Activated CD8-positive, alpha-beta memory T cell treated with anti-CD3 and anti-CD28 coated beads, Interleukin-2, amount 50 U/mL, for 4 hours (primary cell): ENCODE data around the gene PDE6A.
"Not testable (repeated sequence)": the region's sequence is repeated elsewhere in the genome, so short reads cannot be mapped to it uniquely, and the experiment has no call there.

ENCODE experiments used
- DNase-seq: peaks from one replicate; pipeline ENCODE4 v3.0.0-alpha.2; 2020

Gene PDE6A

DNA sequence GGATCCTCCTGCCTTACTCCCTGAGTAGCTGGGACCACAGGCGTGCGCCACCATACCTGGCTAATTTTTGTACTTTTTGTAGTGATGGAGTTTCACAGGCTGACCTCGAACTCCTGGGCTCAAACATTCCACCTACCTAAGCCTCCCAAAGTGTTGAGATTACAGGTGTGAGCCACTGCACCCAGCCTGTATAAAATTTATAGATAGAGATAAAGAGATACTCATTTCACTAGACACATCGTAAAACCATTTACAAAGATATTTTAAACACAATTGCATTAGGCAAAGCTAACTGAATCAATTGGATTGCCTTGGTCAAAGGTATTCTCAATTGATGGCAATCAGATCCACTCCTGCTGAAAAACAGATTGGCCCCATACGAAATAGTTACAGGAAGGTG is 52.0 kb downstream of the PDE6A start:
- DNase-seq, result no peak

- DNase-seq, result no peak
Observed at GRCh38 chr5:149888280-149888679, 56.3 kb downstream of the PDE6A start.

GRCh38 chr5:149887622-149888183 is 56.9 kb downstream of the PDE6A start:
- no peak for DNase-seq

- DNase-seq, result no peak
Observed at GRCh38 chr5:149886692-149887470, 57.7 kb downstream of the PDE6A start.

DNA sequence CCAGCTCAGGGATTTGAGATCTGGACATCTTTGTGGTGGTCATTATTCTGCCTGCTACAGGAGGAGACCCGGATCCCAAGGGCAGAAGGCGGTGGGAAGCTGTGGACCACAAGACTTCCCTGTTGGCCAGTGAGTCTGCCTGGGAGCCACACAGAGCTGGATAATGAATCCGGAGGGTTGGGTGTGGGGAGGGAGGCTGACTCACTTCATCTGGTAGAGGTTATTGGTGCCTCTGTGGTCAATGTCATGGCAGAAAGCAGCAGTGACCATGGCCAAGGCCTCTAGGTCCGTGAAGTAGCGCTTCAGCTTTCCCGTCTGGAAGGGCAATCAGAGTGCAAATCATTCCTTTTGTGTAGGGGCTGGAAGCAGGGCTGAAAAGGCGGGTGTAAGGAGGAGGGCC is 58.5 kb downstream of the PDE6A start:
- no peak for DNase-seq

GRCh38 chr5:149885513-149885912 is 59.1 kb downstream of the PDE6A start:
- DNase-seq, result no peak

DNA sequence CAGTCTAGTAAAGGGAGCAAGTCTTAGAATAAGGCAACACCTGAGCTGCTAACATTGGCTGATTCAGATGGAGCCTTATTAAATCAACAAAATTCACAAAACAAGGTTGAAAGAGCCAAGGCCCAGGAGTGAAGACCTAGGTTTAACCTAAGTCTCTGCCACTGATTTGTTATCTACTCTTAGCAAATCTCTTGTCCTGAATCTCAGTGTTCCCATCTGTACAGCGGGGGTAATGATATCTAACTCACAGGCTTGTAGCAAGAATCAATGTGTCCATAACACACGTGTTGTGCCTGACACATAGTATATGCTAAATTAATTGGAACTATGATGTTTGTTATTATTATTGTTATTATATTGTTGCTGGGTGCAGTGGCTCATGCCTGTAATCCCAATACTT is 61.0 kb downstream of the PDE6A start:
- DNase-seq, result no peak

DNA sequence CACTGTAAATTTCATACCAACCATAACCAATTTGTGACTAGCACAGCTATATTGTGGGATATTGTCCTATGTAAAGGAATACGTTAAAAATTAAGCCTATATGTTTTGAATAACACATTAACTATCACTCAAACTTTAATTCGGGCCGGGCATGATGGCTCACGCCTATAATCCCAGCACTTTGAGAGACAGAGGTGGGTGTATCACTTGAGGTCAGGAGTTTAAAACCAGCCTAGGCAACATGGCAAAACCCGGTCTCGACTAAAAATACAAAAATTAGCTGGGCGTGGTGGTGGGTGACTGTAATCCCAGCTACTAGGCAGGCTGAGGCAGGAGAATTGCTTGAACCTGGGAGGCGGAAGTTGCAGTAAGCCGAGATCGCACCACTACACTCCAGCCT is 62.0 kb downstream of the PDE6A start:
- DNase-seq, result not testable (repeated sequence)

GRCh38 chr5:149881874-149882273 is 62.7 kb downstream of the PDE6A start:
- no peak for DNase-seq

DNA sequence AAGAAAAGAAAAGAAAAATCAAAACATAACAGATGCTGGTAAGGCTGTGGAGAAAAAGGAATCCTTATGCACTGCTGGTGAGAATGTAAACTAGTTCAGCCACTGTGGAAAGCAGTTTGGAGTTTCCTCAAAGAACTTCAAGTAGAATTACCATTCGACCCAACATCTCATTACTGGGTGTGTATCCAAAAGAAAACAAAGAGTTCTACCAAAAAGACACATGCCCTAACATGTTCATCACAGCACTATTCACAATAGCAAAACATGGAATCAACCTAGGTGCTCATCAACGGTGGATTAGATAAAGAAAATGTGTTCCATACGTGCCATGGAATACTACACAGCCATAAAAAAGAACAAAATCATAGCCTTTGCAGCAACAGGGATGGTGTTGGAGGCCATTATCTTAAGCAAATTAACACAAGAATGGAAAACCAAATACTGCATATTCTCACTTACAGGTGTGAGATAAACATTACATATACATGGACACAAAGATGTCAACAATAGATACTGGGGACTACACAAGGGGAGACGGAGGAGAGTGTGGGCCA is 63.4 kb downstream of the PDE6A start:
- no peak for DNase-seq

DNA sequence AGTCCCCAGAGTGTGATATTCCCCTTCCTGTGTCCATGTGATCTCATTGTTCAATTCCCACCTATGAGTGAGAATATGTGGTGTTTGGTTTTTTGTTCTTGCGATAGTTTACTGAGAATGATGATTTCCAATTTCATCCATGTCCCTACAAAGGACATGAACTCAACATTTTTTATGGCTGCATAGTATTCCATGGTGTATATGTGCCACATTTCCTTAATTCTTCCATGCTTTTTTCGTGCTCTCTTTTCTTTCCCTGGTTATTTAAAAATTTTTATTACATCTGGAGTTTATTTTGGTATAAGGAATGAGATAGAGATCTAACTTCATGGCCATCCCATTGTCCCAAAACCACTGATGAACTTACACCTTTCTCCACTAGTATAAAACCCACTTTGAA is 65.0 kb downstream of the PDE6A start:
- DNase-seq, result not testable (repeated sequence)

DNA sequence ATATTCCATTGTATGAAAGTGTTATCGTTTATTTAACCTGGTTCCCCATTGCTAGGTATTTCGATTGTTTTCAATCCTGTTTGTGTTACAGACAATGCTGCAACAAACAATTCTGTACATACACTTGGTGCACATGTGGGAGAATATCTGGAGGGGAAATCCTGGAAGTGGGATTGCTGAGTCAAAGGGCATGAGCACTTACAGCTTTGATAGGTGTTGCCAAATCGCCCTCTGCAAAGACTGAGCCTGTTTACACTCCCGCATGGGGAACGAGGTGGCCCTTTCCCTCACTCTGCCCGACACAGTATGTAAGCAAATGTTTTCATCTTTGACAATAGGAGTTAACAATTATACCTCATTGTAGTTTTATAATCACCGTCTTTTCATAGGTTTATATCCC is 66.2 kb downstream of the PDE6A start:
- DNase-seq, result no peak

DNA sequence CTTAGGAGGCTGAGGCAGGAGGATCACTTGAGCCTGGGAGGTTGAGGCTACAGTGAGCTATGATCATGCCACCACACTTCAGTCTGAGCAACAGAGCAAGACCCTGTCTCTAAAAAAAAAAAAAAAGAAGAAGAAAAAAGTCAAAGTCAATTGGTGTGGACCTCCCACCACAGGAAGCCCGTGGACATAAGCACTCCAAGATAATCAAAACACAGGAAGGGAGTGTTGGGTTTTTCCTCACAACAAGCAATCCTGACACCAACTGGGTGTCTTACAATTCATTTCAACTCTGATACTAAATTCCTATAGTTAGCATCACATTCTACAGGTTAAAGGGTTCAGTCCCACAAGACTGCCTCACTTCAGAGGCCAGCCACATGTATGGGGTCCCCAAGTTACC is 70.7 kb downstream of the PDE6A start:
- no peak for DNase-seq

DNA sequence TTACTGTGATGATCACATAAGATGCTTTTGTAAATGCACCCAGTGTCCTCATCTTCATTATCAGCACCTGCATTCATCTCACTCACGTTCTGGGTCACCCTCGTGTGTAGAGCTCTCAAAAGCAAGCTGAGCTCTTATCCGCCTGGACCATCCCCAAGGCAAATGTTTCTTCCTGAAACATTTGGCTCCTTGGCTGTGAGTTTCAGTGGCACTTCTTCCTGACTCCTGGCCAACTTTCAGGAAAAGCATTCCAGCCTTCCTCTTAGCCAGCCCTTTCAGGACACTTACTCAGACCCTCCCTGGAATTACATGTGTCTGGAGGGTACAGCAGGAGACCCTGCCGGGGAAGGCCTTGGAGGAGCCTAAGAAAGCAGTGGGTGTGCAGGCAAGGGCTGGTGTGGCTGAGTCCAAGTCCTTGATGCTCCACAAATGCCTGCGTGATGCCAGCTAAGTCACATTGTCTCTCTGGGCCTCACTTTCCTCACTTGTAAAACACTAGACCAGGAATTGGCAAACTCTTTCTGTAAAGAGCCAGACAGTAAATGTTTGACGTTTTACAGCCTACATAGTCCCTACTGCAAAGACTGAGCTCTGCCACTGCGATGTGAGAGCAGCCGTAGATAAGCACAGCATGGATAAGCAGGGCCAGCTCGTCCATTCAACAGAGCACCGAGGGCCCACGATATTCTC is 72.1 kb downstream of the PDE6A start:
- no peak for DNase-seq

- DNase-seq, result no peak
Observed at GRCh38 chr5:149871471-149871870, 73.1 kb downstream of the PDE6A start.

DNA sequence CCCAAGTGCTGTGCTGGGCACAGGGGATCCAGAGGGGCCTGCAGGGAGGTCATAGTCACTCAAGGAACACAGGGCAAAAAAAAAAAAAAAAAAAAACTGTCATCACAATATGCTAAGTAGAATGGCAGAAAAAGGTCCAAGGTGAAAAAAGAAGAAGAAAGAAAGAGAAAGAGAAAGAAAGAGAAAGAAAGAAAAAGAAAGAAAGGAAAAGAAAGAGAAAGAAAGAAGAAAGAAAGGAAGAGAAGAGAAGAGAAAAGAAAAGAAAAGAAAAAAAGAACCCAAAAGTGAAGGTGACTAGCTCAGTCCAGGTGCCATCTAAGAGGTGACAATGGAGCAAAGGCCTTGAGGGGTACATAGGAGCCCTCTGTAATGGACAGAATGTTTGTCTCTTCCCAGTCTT is 73.9 kb downstream of the PDE6A start:
- DNase-seq, result no peak

DNA sequence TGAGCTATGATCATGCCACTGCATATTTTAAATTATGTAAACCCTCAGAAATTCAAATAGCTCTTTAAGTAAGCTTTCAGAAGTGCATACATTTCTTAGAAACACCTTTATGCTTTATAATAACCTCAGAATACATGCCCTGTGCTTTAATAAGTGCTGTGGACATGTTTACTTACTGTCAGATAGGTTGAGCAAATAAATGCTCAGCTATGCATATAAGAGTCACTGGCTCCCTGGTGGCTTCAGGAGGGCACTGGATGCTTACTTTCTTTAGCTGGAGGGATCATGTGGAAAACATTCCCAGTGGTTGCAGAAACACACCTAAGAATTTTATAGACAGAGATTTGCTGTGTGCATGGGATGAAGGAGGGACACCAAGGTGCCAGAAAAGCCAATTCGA is 74.4 kb downstream of the PDE6A start:
- DNase-seq, result no peak

DNA sequence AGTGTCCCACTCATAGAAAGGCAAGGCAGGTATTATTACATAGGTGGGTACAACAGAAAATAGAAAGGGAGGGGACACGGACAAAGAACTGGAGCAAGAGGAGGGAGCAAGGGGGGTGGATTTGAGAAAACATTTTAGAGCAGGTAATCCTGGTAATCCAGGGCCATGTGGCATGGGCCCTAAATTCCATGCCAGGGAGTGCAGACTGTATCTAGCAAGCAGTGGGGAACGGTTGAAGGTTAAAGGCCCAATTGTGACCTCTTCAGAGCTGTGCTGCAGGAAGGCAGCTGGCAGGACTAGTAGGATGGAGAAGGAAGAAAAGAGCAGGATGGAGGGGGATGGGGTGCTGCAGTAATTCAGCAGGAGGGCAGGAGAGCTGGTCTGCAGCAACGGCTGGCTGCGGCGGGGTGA is 75.2 kb downstream of the PDE6A start:
- no peak for DNase-seq

DNA sequence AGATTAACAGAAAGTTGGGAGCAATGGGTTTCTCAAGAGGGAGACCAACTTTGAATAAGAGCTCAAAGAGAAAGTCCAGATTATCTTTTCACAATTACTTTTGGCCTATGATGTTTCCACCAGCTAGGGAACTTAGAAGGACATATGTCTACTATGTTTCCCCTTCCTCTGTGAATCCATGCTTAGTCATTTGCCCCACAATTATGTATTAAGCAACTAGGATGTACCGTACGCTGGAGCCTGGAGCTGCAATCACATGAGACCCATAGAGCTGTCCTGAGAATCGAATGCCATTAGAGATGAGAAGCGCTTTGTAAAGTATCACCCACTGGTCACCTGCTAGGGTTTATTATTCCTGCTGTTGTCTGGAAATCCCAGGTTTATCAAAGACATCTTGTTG is 78.8 kb downstream of the PDE6A start:
- DNase-seq, result no peak

DNA sequence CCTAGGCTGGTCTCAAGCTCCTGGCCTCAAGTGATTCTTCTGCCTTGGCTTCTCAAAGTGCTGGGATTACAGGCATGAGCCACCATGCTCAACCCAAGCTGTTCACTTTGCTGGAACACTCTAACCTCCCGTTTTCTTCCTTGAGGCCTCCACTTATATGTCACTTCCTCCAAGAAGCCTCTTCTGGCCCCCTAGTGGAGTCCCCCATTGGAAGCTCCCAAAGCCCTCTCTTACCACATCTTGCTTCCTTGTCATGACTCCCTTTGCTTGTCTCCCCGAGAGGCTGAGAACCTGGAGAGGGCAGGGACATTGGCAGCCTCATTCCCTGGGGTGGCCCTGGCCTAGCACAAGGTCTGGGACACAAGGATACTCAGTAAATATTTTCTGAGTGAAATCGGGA is 80.8 kb downstream of the PDE6A start:
- DNase-seq, result no peak

DNA sequence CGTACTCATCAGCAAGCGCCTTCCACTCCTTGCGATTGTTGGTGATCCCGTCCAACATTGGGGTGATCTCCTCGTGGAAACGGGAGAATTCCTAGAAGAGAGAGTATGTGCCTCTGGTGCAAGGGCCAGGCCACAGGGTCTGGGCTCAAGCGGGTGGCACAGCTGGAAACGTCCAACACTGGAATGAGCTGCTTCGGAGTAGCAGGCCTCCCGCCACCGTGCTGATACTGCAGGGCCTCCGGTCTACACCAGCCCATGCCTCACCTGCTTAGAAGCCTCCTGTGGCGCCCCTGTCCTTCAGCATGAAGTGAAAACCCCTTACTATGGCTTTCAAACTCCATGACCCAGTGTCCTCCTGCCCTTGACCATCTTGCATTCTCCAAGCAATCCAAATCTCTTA is 81.4 kb downstream of the PDE6A start:
- no peak for DNase-seq

DNA sequence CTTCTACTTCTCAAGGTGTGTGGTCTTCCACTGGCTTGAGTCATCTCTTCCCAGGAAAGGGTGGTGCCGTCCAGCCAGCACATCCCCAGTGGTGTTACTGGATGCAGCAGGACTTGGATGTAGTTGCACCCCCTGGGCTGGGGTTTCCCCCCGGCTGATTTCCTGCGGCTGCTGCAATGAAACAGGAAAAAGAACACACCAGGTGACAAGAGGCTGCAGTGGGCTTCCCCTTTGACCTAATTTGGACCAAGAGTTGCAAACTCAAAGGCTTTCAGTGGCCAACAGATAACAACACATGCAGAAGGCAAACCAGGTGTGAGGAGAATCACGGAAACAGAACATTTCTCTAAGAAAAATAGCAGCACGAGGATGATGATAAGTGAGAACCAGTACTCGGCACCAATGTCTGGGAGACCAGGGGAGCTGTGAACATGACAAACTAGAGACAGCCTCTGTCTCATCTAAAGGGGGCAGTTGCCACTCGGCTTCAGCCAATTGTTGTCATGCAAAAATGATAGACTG is 83.7 kb downstream of the PDE6A start:
- DNase-seq, result no peak

DNA sequence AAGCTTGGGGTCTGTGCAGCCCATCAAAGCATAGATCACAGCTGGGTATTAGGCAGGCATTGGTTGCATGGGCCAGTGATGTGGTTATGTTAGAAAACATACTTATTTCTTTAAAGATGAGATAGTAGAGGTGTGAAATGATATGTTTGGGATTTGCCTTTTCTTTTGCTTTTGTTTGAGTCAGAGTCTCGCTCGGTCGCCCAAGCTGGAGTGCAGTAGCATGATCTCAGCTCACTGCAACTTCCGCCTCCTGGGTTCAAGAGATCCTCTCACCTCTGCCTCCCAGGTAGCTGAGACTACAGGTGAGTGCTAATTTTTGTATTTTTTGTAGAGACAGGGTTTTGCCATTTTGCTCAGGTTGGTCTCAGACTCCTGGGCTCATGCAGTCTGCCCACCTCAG is 84.8 kb downstream of the PDE6A start:
- no peak for DNase-seq

GRCh38 chr5:149858481-149858880 is 86.1 kb downstream of the PDE6A start:
- not testable (repeated sequence) for DNase-seq
